WTC11 (cell line): ENCODE data around the gene STAT3. TPM values are rescaled to one million over a fixed set of nuclear protein-coding genes. Genes with fewer than 3 reads are reported as not detected.

Experiments used
- ATAC-seq: fragments of 200-7000 bp; cut with Tn5 transposase; 2 replicates; pipeline ENCODE4 v1.10.0; 2021; ENCODE audit warnings: mild to moderate bottlenecking, moderate library complexity
- CTCF ChIA-PET: fragments of 300-600 bp; sonication (Branson Sonifier 250); formaldehyde crosslinking; loops from one replicate; lab custom pipeline; 2021; ENCODE audit warnings: antibody characterized with exemption; lab: Charles Lee
- POLR2A ChIA-PET: fragments of 350-600 bp; sonication (Branson Sonifier 250); formaldehyde crosslinking; loops from one replicate; lab custom pipeline; 2021; ENCODE audit warnings: antibody characterized with exemption; lab: Charles Lee
- DNase-seq: peaks from one replicate; pipeline ENCODE4 v3.0.0; 2021; ENCODE audit warnings: low spot score
- H3K27ac Mint-ChIP-seq: 2 replicates; pipeline ENCODE4 v1.8.0; 2021; ENCODE audit warnings: mixed read lengths
- H3K27me3 Mint-ChIP-seq: 2 replicates; pipeline ENCODE4 v1.8.0; 2021; ENCODE audit warnings: low read depth, mild to moderate bottlenecking, moderate library complexity, mixed read lengths
- H3K36me3 Mint-ChIP-seq: 2 replicates; pipeline ENCODE4 v1.8.0; 2021; ENCODE audit warnings: mixed read lengths
- H3K4me1 Mint-ChIP-seq: 2 replicates; pipeline ENCODE4 v1.8.0; 2022; ENCODE audit warnings: mixed read lengths
- H3K4me3 Mint-ChIP-seq: 2 replicates; pipeline ENCODE4 v1.8.0; 2021; ENCODE audit warnings: mild to moderate bottlenecking, moderate library complexity, mixed read lengths
- H3K9me3 Mint-ChIP-seq: 2 replicates; pipeline ENCODE4 v1.8.0; 2021; ENCODE audit warnings: mixed read lengths
- ARID4B ChIP-seq: sonication (generic); formaldehyde crosslinking; IDR thresholded peaks from 2 replicates; pipeline ENCODE4 v1.8.0; 2023; ENCODE audit warnings: missing genetic modification reagents, mild to moderate bottlenecking, borderline replicate concordance
- ATF1 ChIP-seq: sonication (generic); formaldehyde crosslinking; IDR thresholded peaks from 2 replicates; pipeline ENCODE4 v1.8.1; 2023; ENCODE audit warnings: mild to moderate bottlenecking, moderate library complexity, missing genetic modification reagents
- ATF3 ChIP-seq: sonication (generic); formaldehyde crosslinking; conservative IDR thresholded peaks from 2 replicates; pipeline ENCODE4 v1.8.1; 2022; ENCODE audit warnings: mild to moderate bottlenecking, missing genetic modification reagents
- HMGXB4 ChIP-seq: sonication (generic); formaldehyde crosslinking; IDR thresholded peaks from 2 replicates; pipeline ENCODE4 v1.8.1; 2023; ENCODE audit warnings: mild to moderate bottlenecking, moderate library complexity, missing genetic modification reagents
- NR1H2 ChIP-seq: sonication (generic); formaldehyde crosslinking; IDR thresholded peaks from 2 replicates; pipeline ENCODE4 v1.9.0; 2021; ENCODE audit warnings: mild to moderate bottlenecking, moderate library complexity, missing genetic modification reagents
- OVOL2 ChIP-seq: fragments of 250-450 bp; sonication (Bioruptor Pico); IDR thresholded peaks from 2 replicates; pipeline ENCODE4 v1.9.0; 2021; ENCODE audit warnings: mild to moderate bottlenecking, borderline replicate concordance
- SMAD4 ChIP-seq: sonication (generic); formaldehyde crosslinking; IDR thresholded peaks from 2 replicates; pipeline ENCODE4 v1.8.0; 2022; ENCODE audit warnings: mild to moderate bottlenecking, missing genetic modification reagents
- ZNF281 ChIP-seq: sonication (generic); formaldehyde crosslinking; IDR thresholded peaks from 2 replicates; pipeline ENCODE4 v1.8.0; 2023; ENCODE audit warnings: mild to moderate bottlenecking, missing genetic modification reagents
- ZNF416 ChIP-seq: fragments of 250-450 bp; sonication (Bioruptor Pico); IDR thresholded peaks from 2 replicates; pipeline ENCODE4 v1.9.0; 2021; ENCODE audit warnings: mild to moderate bottlenecking, inconsistent platforms
- ZNF425 ChIP-seq: fragments of 250-450 bp; sonication (Bioruptor Pico); conservative IDR thresholded peaks from 2 replicates; pipeline ENCODE4 v1.9.0; 2021; ENCODE audit warnings: mild to moderate bottlenecking
- ZNF671 ChIP-seq: fragments of 250-450 bp; sonication (Bioruptor Pico); IDR thresholded peaks from 2 replicates; pipeline ENCODE4 v1.8.0; 2021; ENCODE audit warnings: mild to moderate bottlenecking
- ZSCAN18 ChIP-seq: fragments of 250-450 bp; sonication (Bioruptor Pico); IDR thresholded peaks from 2 replicates; pipeline ENCODE4 v2.1.2; 2022; ENCODE audit warnings: mild to moderate bottlenecking, moderate library complexity
- total RNA-seq: library from RNA; stranded (reverse); gene quantifications from 3 replicates; pipeline ENCODE4 v1.2.3, GENCODE V29; 2021

STAT3 gene
- total RNA-seq, 1 experiment from 2014 or later, result 98.0 TPM

GRCh38 chr17:42358434-42358833 is 29.8 kb downstream of the STAT3 start:
- ATAC-seq, result no peak
- no peaks in the 10 kb centered on the region for H3K27me3 Mint-ChIP-seq
- no peaks in the 10 kb centered on the region for H3K9me3 Mint-ChIP-seq
- H3K4me1 Mint-ChIP-seq, result peaks cover 33% of the 10 kb centered on the region
- CTCF ChIA-PET, result interaction anchor here (0.8 to 1.5 kb wide), 4 partner anchors 30 to 44 kb away, joined by 3 to 5 read pairs (median 4); partner anchors contain the start of gene STAT3
- H3K4me3 Mint-ChIP-seq, result no peak overlapping the region
- H3K27ac Mint-ChIP-seq, result no peak overlapping the region
- H3K36me3 Mint-ChIP-seq, result no peaks in the 10 kb centered on the region
- no peak for DNase-seq
- POLR2A ChIA-PET, result interaction anchor here (0.6 to 1.5 kb wide), 3 partner anchors 65 to 328 kb away, joined by 3 to 7 read pairs (median 3); partner anchors contain the start of gene CAVIN1
- TF ChIP-seq HMGXB4 (CRISPR knock-in tag), result no peak
- TF ChIP-seq ZNF416 (CRISPR knock-in tag), result no peak
- no peak for TF ChIP-seq ATF3 (CRISPR knock-in tag)
- TF ChIP-seq ATF1 (CRISPR knock-in tag), result no peak
- TF ChIP-seq NR1H2 (CRISPR knock-in tag), result no peak
- no peak for TF ChIP-seq SMAD4 (CRISPR knock-in tag)
- TF ChIP-seq ARID4B (CRISPR knock-in tag), result no peak
- TF ChIP-seq ZNF425 (CRISPR knock-in tag), result no peak
- TF ChIP-seq ZNF281 (CRISPR knock-in tag), result no peak
- no peak for TF ChIP-seq ZNF671 (CRISPR knock-in tag)
- no peak for TF ChIP-seq ZSCAN18 (CRISPR knock-in tag)
- no peak for TF ChIP-seq OVOL2 (CRISPR knock-in tag)
